ENCODE results near the gene POU5F1.

DNA sequence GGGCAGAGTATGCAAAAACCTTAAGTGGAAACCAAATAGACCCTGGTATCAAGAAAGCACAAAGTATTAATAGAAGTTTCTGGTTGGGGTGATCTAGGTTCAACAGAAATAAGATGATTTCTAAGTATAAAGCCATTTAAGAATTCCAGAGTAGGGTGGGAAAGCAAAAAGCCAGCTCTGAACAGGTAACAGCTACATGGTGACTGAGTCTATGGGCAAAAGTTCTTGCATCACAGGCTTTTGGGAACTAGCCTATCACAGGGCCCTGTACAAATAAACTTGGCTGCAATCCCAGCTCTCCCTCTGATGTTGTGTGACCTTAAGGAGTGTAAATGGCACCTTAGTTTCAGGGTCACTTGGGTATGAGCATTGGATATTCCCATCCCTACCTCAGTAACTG lies 6.6 kb downstream of the POU5F1 start:
- TF ChIP-seq POLR2A (IDR thresholded peaks at IDR 0.05) (no peak), POLR2AphosphoS5 (IDR thresholded peaks at IDR 0.05) (no peak)
